ENCODE data around the gene NFAT5. TPM values are rescaled to one million over a fixed set of nuclear protein-coding genes. Genes with fewer than 3 reads are reported as not detected.
"Not testable (repeated sequence)": the region's sequence is repeated elsewhere in the genome, so short reads cannot be mapped to it uniquely, and the experiment has no call there.

The NFAT5 gene
- total RNA-seq, 2 experiments from 2014 or later, result 36.0 to 37.8 TPM

DNA sequence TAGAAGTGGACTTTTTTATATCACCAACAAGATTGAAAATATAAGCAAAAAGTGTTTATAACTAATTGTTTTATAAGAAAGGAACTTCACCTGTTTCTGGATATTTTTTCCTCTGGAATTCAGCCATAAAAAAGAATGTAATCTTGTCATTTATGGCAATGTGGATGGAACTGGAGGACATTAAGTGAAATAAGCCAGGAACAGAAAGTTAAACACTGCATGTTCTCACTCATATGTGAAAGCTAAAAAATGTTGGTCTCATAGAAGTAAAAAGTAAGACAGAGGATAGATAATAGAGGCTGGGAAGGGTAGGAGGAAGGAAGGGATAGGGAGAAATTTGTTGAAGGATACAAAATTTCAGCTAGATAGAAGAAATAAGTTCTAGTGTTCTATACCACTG is 67.6 kb downstream of the NFAT5 start:
- no peak overlapping the region for H3K4me3 Mint-ChIP-seq
- H3K27ac Mint-ChIP-seq, result no peak overlapping the region
- H3K4me1 Mint-ChIP-seq (ENCODE audit: low read depth), result peaks cover 6% of the 10 kb centered on the region
- DNase-seq (no peak), ATAC-seq (no peak)
- TF ChIP-seq CTCF (IDR thresholded peaks at IDR 0.05), result no peak
- peaks cover 12% of the 10 kb centered on the region for H3K9me3 Mint-ChIP-seq
- H3K36me3 Mint-ChIP-seq (ENCODE audit: low read depth), result peaks cover 47% of the 10 kb centered on the region
- H3K27me3 Mint-ChIP-seq, result no peaks in the 10 kb centered on the region
- intact Hi-C loops (cut with micrococcal nuclease), result no loop called here
- POLR2A ChIA-PET, result no interaction called here
- CTCF ChIA-PET, result interaction anchor here (1.1 kb wide), 1 partner anchor 237 kb away, joined by 3 read pairs; no protein-coding TSS in a partner anchor

- Mint-ChIP-seq H3K36me3 (ENCODE audit: low read depth) (peaks cover 44% of the 10 kb centered on the region), H3K9me3 (peaks cover 12% of the 10 kb centered on the region)
- CTCF ChIA-PET; H3K4me3 Mint-ChIP-seq; H3K27me3 Mint-ChIP-seq; H3K4me1 Mint-ChIP-seq (ENCODE audit: low read depth); intact Hi-C loops (cut with micrococcal nuclease); POLR2A ChIA-PET; DNase-seq; ATAC-seq; H3K27ac Mint-ChIP-seq: not testable (repeated sequence)
Observed at GRCh38 chr16:69636563-69637146, 70.9 kb downstream of the NFAT5 start.

GRCh38 chr16:69637206-69637865 is 71.6 kb downstream of the NFAT5 start:
- ATAC-seq; intact Hi-C loops (cut with micrococcal nuclease); POLR2A ChIA-PET; DNase-seq; CTCF ChIA-PET; H3K4me1 Mint-ChIP-seq (ENCODE audit: low read depth); H3K27ac Mint-ChIP-seq; H3K27me3 Mint-ChIP-seq; H3K4me3 Mint-ChIP-seq: not testable (repeated sequence)
- H3K36me3 Mint-ChIP-seq (ENCODE audit: low read depth), result peaks cover 44% of the 10 kb centered on the region
- H3K9me3 Mint-ChIP-seq, result peaks cover 12% of the 10 kb centered on the region

- CTCF ChIA-PET; ATAC-seq; H3K9me3 Mint-ChIP-seq; H3K27ac Mint-ChIP-seq; H3K4me1 Mint-ChIP-seq (ENCODE audit: low read depth); H3K4me3 Mint-ChIP-seq; H3K27me3 Mint-ChIP-seq; DNase-seq; intact Hi-C loops (cut with micrococcal nuclease); POLR2A ChIA-PET: not testable (repeated sequence)
- peaks cover 12% of the 10 kb centered on the region for H3K36me3 Mint-ChIP-seq (ENCODE audit: low read depth)
Observed at GRCh38 chr16:69643997-69644396, 78.2 kb downstream of the NFAT5 start.

DNA sequence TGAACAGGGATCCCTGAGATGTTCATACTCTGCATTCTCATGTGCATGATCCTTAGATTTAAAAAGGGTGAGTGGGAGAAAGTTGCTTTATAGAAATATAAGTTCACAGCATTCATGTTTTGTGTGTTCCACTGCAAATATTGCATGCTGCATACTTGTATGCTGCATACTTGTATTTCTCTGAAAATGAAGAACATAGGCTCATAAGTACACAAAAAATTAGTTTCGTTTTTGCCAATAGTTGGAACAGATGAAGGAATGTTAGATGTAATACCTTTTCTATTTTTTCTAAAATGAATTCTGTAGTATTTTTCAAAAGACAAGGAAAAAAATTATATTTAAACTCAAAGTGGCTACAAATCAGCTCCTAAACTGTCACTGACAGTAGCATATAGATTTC is 79.0 kb downstream of the NFAT5 start:
- CTCF ChIA-PET, result interaction anchor here (1.4 kb wide), 1 partner anchor 17 kb away, joined by 3 read pairs; no protein-coding TSS in a partner anchor
- H3K4me1 Mint-ChIP-seq (ENCODE audit: low read depth), result peaks cover 3% of the 10 kb centered on the region
- TF ChIP-seq CTCF (IDR thresholded peaks at IDR 0.05), result no peak
- no peak for ATAC-seq
- no peaks in the 10 kb centered on the region for H3K9me3 Mint-ChIP-seq
- H3K36me3 Mint-ChIP-seq (ENCODE audit: low read depth), result peaks cover 11% of the 10 kb centered on the region
- intact Hi-C loops (cut with micrococcal nuclease), result no loop called here
- no peak overlapping the region for H3K27ac Mint-ChIP-seq
- no peaks in the 10 kb centered on the region for H3K27me3 Mint-ChIP-seq
- H3K4me3 Mint-ChIP-seq, result no peak overlapping the region
- POLR2A ChIA-PET, result no interaction called here
- no peak for DNase-seq

GRCh38 chr16:69647020-69647419 is 81.3 kb downstream of the NFAT5 start:
- Mint-ChIP-seq H3K4me3 (no peak overlapping the region), H3K4me1 (ENCODE audit: low read depth) (peaks cover 3% of the 10 kb centered on the region), H3K36me3 (ENCODE audit: low read depth) (peaks cover 14% of the 10 kb centered on the region), H3K27me3 (no peaks in the 10 kb centered on the region), H3K9me3 (no peaks in the 10 kb centered on the region), H3K27ac (no peak overlapping the region)
- intact Hi-C loops (cut with micrococcal nuclease), result no loop called here
- POLR2A ChIA-PET, result no interaction called here
- DNase-seq, result no peak
- no peak for TF ChIP-seq CTCF (IDR thresholded peaks at IDR 0.05)
- CTCF ChIA-PET, result interaction anchor here (3.9 kb wide), 1 partner anchor 251 kb away, joined by 16 read pairs; no protein-coding TSS in a partner anchor
- ATAC-seq, result no peak
